Measurements from ENCODE around the gene HMCES.

HMCES gene

DNA sequence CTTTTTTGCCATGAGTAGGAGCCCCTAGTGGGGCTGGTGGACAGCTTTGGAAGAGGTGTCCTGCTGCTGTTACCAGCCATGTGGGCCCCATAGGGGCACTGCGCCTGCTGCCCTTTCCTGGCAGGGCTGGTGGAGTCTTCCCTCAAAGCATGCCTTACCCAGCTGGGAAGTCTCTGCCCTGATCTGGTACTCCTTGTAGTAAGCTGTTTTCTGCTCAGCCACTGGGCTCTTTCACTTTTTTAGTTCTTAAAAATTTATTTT is 26.2 kb downstream of the HMCES start:
- peak overlapping the region; percentile 98 for H3K27ac ChIP-seq (ENCODE audit: low read depth, low read length, severe bottlenecking)
- WGBS, 2 experiments (ENCODE audit: insufficient coverage in 2 of 2): 100% methylated on average over 1 of the region's 1 CpG
- no peak overlapping the region for H3K4me3 ChIP-seq (ENCODE audit: extremely low read depth, insufficient read depth, low read length, poor library complexity, severe bottlenecking)
- no peaks in the 10 kb centered on the region for H3K9me3 ChIP-seq (ENCODE audit: control insufficient read depth, low read length)
- peaks cover 28% of the 10 kb centered on the region for H3K4me1 ChIP-seq (ENCODE audit: control insufficient read depth, insufficient read depth, low read length, poor library complexity, severe bottlenecking)
- H3K36me3 ChIP-seq (ENCODE audit: control insufficient read depth, insufficient read depth, low read length): peaks cover 36% of the 10 kb centered on the region

GRCh38 chr3:129305592-129306091 is 27.0 kb downstream of the HMCES start:
- WGBS, 2 experiments (ENCODE audit: insufficient coverage in 2 of 2): 4 to 9% methylated on average over 18 to 23 of the region's 26 CpGs
- Histone ChIP-seq H3K36me3 (ENCODE audit: control insufficient read depth, insufficient read depth, low read length) (peaks cover 28% of the 10 kb centered on the region), H3K9me3 (ENCODE audit: control insufficient read depth, low read length) (no peaks in the 10 kb centered on the region), H3K27ac (ENCODE audit: low read depth, low read length, severe bottlenecking) (peak overlapping the region; percentile 98), H3K4me1 (ENCODE audit: control insufficient read depth, insufficient read depth, low read length, poor library complexity, severe bottlenecking) (peaks cover 28% of the 10 kb centered on the region), H3K4me3 (ENCODE audit: extremely low read depth, insufficient read depth, low read length, poor library complexity, severe bottlenecking) (peak overlapping the region; percentile 8)

GRCh38 chr3:129308636-129309035 is 30.0 kb downstream of the HMCES start:
- H3K4me1 ChIP-seq (ENCODE audit: control insufficient read depth, insufficient read depth, low read length, poor library complexity, severe bottlenecking): peaks cover 24% of the 10 kb centered on the region

DNA sequence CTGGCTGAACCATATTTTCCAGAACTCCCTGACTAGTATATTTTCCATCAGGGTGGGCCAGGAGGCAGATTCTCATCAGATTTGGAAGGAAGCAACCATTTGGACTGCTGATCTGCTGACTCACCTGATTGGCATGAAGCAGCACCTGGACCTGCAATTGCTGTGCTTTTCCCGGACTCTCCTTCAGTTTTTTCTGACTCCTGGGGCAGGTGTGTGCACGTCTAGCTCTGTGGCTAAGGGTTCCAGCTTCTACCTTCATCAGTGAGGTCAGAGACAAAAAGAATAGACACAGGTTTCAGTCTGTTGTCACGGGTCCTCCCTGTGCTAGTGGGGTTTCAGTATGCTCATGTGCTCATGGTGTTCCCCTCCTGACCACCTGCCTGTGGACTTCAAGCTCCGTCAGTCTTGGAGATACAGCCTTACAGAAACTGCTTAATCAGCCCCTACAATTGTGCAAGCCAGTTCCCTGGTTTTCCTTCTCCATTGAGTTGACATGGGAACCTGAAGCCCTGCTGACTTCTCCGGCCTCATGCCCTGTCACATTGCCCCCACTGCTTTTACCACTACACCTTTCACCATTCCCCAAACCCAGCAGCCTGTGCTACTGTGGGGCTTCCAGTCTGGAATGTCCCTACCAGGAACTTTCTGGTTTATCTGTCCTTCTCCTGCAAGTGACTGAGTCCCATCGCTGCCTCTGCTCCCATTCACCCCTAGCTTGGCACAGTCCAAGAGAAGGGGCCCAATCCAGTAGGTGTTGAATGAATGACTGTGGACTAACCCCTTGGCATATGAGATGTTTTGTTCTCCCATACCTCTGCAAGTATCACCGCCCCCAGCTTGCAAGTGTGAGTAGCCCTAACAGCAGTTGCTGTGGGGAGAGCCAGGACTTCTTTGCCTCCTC is 31.7 kb downstream of the HMCES start:
- Histone ChIP-seq H3K4me1 (ENCODE audit: control insufficient read depth, insufficient read depth, low read length, poor library complexity, severe bottlenecking) (peaks cover 9% of the 10 kb centered on the region), H3K9me3 (ENCODE audit: control insufficient read depth, low read length) (no peaks in the 10 kb centered on the region), H3K36me3 (ENCODE audit: control insufficient read depth, insufficient read depth, low read length) (no peaks in the 10 kb centered on the region), H3K4me3 (ENCODE audit: extremely low read depth, insufficient read depth, low read length, poor library complexity, severe bottlenecking) (no peak overlapping the region), H3K27ac (ENCODE audit: low read depth, low read length, severe bottlenecking) (no peak overlapping the region)
- WGBS, 2 experiments (ENCODE audit: insufficient coverage in 2 of 2): 91 to 95% methylated on average over 6 of the region's 7 CpGs

More at GRCh38 chr3:129308636-129309035, 30.0 kb downstream of the HMCES start:
- WGBS, 2 experiments (ENCODE audit: insufficient coverage in 2 of 2): no CpG with 5 or more reads among the region's 3 CpGs
- Histone ChIP-seq H3K27ac (ENCODE audit: low read depth, low read length, severe bottlenecking) (no peak overlapping the region), H3K9me3 (ENCODE audit: control insufficient read depth, low read length) (no peaks in the 10 kb centered on the region), H3K36me3 (ENCODE audit: control insufficient read depth, insufficient read depth, low read length) (peaks cover 11% of the 10 kb centered on the region), H3K4me3 (ENCODE audit: extremely low read depth, insufficient read depth, low read length, poor library complexity, severe bottlenecking) (no peak overlapping the region)

- H3K36me3 ChIP-seq (ENCODE audit: control insufficient read depth, insufficient read depth, low read length): no peaks in the 10 kb centered on the region
- H3K27ac ChIP-seq (ENCODE audit: low read depth, low read length, severe bottlenecking): no peak overlapping the region
- no peak overlapping the region for H3K4me3 ChIP-seq (ENCODE audit: extremely low read depth, insufficient read depth, low read length, poor library complexity, severe bottlenecking)
- H3K4me1 ChIP-seq (ENCODE audit: control insufficient read depth, insufficient read depth, low read length, poor library complexity, severe bottlenecking): peaks cover 1% of the 10 kb centered on the region
- no peaks in the 10 kb centered on the region for H3K9me3 ChIP-seq (ENCODE audit: control insufficient read depth, low read length)
- WGBS, 2 experiments (ENCODE audit: insufficient coverage in 2 of 2): 84 to 100% methylated on average over 3 of the region's 3 CpGs
Measured at GRCh38 chr3:129311054-129311902, 32.6 kb downstream of the HMCES start.

DNA sequence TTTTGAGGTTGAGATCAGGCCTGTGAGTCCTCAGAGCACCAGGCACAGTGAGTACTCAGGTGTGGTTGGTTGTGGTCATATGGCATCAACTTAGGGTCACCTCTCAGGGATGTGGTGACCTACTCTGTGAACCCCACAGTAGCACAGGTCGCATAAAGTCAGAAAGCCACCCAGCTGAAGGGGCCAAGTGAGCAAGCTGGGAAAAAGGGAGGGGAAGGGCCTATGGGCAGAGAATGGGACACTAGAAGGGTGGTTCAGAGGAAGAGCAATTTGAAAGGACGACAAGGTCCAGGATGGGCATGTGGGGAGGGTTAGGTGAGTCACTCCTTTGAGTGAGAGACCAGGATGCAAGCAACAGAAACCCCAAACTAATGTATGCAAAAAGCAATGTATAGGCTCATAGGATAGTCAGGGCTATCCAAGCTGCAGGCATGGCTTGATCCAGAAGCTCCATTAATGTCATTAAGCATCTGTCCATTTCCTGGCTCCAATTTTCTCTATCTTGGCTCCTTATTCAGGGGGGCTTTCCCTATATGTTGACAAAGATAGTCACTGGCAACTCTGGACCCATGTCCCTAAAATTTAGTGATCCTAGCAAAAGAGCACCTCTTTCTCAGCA is 33.5 kb downstream of the HMCES start:
- Histone ChIP-seq H3K27ac (ENCODE audit: low read depth, low read length, severe bottlenecking) (no peak overlapping the region), H3K4me1 (ENCODE audit: control insufficient read depth, insufficient read depth, low read length, poor library complexity, severe bottlenecking) (peaks cover 1% of the 10 kb centered on the region), H3K9me3 (ENCODE audit: control insufficient read depth, low read length) (no peaks in the 10 kb centered on the region), H3K36me3 (ENCODE audit: control insufficient read depth, insufficient read depth, low read length) (no peaks in the 10 kb centered on the region), H3K4me3 (ENCODE audit: extremely low read depth, insufficient read depth, low read length, poor library complexity, severe bottlenecking) (no peak overlapping the region)
- WGBS, 2 experiments (ENCODE audit: insufficient coverage in 2 of 2): 81 to 88% methylated on average over 2 of the region's 2 CpGs

- Histone ChIP-seq H3K9me3 (ENCODE audit: control insufficient read depth, low read length) (no peaks in the 10 kb centered on the region), H3K27ac (ENCODE audit: low read depth, low read length, severe bottlenecking) (no peak overlapping the region), H3K4me3 (ENCODE audit: extremely low read depth, insufficient read depth, low read length, poor library complexity, severe bottlenecking) (no peak overlapping the region), H3K36me3 (ENCODE audit: control insufficient read depth, insufficient read depth, low read length) (no peaks in the 10 kb centered on the region), H3K4me1 (ENCODE audit: control insufficient read depth, insufficient read depth, low read length, poor library complexity, severe bottlenecking) (peaks cover 5% of the 10 kb centered on the region)
Measured at GRCh38 chr3:129312671-129313414, 34.2 kb downstream of the HMCES start.

- Histone ChIP-seq H3K4me1 (ENCODE audit: control insufficient read depth, insufficient read depth, low read length, poor library complexity, severe bottlenecking) (peaks cover 5% of the 10 kb centered on the region), H3K4me3 (ENCODE audit: extremely low read depth, insufficient read depth, low read length, poor library complexity, severe bottlenecking) (no peak overlapping the region), H3K9me3 (ENCODE audit: control insufficient read depth, low read length) (no peaks in the 10 kb centered on the region), H3K36me3 (ENCODE audit: control insufficient read depth, insufficient read depth, low read length) (peaks cover 1% of the 10 kb centered on the region), H3K27ac (ENCODE audit: low read depth, low read length, severe bottlenecking) (no peak overlapping the region)
Measured at GRCh38 chr3:129313415-129313664, 34.7 kb downstream of the HMCES start.

GRCh38 chr3:129313665-129314385 is 35.2 kb downstream of the HMCES start:
- peak overlapping the region; percentile 79 for H3K4me3 ChIP-seq (ENCODE audit: extremely low read depth, insufficient read depth, low read length, poor library complexity, severe bottlenecking)
- H3K27ac ChIP-seq (ENCODE audit: low read depth, low read length, severe bottlenecking): peak overlapping the region; percentile 85
- 76 to 84% methylated on average over 6 to 7 of the region's 7 CpGs for WGBS, 2 experiments (ENCODE audit: insufficient coverage in 2 of 2)
- H3K36me3 ChIP-seq (ENCODE audit: control insufficient read depth, insufficient read depth, low read length): peaks cover 6% of the 10 kb centered on the region
- peaks cover 5% of the 10 kb centered on the region for H3K4me1 ChIP-seq (ENCODE audit: control insufficient read depth, insufficient read depth, low read length, poor library complexity, severe bottlenecking)
- no peaks in the 10 kb centered on the region for H3K9me3 ChIP-seq (ENCODE audit: control insufficient read depth, low read length)
